ENCODE results near the gene PPCDC.
"Not testable (repeated sequence)": the region's sequence is repeated elsewhere in the genome, so short reads cannot be mapped to it uniquely, and the experiment has no call there.

PPCDC gene

GRCh38 chr15:75065851-75066509, 42.6 kb downstream of the PPCDC start:
- no peak for DNase-seq (ENCODE audit: low read depth in 4 of 4, low spot score in 1 of 4)

DNA sequence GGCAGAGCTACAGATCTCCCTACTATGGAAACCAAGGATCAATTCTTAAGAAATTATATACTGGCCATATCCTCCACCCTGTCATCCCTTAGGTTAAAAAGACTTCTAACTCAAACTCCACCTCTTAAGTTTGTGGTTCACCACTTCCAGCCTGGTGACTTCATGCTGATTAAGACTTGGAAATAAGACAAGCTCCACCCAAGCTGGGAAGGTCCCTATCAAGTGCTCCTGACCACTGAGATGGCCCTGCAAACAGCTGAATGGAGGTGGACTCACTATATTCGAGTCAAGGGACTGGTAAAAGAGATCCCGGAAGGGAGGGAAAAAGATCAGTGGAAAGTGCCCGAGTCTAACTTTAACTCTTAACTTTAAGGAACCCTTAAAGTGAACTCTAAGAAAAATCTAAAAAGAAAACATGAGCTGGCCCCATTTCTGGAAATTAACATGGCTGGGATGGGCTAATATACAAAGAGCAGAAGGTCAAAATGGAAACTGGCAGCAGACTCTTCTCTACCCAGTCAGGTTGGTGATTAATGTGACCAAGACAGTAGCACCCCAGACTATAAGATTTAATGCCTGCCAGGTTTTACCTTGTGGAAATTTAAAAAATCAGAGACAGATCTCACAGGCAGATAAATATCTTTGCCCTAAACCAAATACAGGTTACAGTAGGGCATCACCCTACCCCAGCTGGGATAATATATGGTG, 43.9 kb downstream of the PPCDC start:
- no peak for DNase-seq (ENCODE audit: low read depth in 4 of 4, low spot score in 1 of 4)

GRCh38 chr15:75068748-75069147, 45.4 kb downstream of the PPCDC start:
- DNase-seq (ENCODE audit: low read depth in 4 of 4, low spot score in 1 of 4), result no peak

DNA sequence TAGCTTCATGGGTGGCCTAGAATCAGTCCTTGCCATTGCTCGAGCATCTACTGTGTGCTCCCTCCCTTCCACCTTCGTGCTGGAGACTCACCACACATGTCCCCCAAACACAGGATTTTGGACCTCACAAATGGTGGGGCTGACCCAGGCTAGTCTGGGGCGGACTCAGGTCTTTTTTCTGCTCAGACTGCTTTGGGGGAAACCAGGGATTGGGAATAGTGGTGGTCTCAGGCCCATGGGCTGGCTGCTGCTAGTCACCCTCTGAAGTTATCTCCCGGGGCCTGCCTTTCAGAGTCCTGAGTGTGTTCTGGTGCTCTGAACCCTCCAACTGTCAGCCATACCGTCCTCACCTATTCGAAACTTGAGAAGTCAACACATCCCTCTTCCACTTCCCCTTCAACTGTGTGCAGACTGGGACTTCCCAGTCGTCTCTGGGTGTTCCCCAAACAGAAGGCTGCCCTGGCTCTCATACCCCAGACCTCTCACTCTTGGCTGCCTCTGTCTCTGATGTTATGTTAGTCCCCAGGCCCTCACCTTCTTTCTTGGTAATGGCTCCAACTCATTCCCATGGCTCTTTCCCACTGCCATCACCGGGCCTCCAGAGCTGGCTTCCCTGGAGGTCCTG, 46.0 kb downstream of the PPCDC start:
- no peak for DNase-seq (ENCODE audit: low read depth in 4 of 4, low spot score in 1 of 4)

GRCh38 chr15:75070674-75071073, 47.3 kb downstream of the PPCDC start:
- no peak for DNase-seq (ENCODE audit: low read depth in 4 of 4, low spot score in 1 of 4)

DNA sequence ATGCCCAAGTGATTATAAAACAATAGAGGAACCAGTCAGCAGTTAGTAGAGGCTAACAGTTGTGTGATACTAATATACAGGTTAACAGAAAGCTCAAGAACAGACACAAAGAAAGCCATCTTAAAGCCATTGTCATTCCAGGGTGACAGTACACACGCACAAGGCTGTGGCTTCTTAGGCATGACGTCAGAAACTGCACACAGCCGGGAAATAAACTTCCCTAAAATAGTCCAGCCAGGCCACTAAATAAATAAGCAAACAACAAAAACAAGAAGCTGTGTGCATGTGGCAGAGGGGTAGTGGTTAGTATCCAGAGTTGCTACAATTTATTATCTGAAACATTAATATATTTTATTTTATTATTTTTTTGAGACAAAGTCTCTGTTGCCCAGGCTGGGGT, 49.8 kb downstream of the PPCDC start:
- DNase-seq (ENCODE audit: low read depth in 4 of 4, low spot score in 1 of 4), result no peak

- no peak for DNase-seq (ENCODE audit: low read depth in 4 of 4, low spot score in 1 of 4)
Measured at GRCh38 chr15:75076277-75076676, 52.9 kb downstream of the PPCDC start.

GRCh38 chr15:75077551-75077961, 54.2 kb downstream of the PPCDC start:
- peak in 1 of 4 experiments; percentile 7 for DNase-seq (ENCODE audit: low read depth in 4 of 4, low spot score in 1 of 4)

DNA sequence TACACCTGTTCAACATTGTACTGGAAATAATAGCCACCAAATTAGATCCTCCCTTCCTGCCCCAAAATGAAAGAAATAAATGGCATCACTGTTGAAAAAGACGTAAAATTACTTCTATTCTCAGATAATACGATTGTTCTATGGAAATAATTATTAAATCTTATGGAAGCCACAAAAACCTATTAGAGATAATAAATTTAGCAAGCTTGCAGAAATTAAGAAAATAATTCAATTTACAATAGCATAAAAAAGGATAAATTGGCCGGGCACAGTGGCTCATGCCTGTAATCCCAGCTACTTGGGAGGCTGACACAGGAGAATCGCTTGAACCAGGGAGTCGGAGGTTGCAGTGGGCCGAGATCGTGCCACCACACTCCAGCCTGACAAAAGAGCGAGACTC, 57.8 kb downstream of the PPCDC start:
- DNase-seq (ENCODE audit: low read depth in 4 of 4, low spot score in 1 of 4), result no peak

GRCh38 chr15:75082689-75083088, 59.3 kb downstream of the PPCDC start:
- no peak for DNase-seq (ENCODE audit: low read depth in 4 of 4, low spot score in 1 of 4)

DNA sequence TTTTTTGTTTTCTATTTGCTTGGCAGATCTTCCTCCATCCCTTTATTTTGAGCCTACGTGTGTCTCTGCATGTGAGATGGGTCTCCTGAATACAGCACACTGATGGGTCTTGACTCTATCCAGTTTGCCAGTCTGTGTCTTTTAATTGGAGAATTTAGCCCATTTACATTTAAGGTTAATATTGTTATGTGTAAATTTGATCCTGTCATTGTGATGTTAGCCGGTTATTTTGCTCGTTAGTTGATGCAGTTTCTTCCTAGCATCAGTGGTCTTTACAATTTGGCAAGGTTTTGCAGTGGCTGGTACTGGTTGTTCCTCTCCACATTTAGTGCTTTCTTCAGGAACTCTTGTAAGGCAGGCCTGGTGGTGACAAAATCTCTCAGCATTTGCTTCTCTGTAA, 62.3 kb downstream of the PPCDC start:
- not testable (repeated sequence) for DNase-seq (ENCODE audit: low read depth in 4 of 4, low spot score in 1 of 4)

DNA sequence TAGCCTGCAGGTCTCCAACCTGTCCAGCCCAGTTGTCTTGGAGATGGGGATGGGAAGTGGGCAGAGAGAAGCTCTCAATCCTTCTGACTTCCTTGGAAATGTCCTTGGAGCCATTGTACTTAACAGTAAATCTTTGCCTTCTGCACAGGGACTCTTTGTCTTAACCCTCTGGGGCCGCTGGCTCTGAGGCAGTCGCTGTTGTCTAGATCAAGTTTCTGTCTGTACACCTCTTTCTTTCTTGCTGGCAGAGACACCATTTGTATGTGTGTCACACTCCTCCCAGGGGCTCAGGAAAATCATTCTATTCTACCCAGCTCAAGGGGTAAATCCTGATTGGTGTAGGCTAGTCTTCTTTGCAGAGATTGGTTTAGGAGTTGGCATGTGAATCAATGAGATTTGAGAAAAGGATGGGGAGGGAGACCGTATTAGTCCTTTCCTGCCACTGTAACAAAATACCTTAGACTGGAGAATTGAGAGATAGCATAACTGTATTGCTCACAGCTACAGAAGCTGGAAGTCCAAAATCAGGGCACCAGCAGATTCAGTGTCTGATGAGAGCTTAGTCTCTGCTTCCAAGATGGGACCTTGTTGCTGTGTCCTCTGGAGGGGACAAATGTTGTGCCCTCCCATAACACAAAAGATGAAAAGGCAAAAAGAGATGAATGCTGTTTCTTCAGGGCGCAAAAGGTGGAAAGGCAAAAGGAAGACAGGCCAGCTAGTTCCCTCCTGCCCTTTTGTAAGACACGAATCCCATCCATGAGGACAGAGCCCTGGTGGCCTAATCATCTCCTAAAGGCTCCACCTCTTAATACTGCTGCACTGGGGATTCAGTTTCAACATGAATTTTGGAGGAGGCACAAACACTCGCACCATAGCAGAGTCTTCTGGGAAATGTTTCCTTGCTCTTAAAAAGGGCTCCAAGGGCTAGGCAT, 66.3 kb downstream of the PPCDC start:
- no peak for DNase-seq (ENCODE audit: low read depth in 4 of 4, low spot score in 1 of 4)

DNA sequence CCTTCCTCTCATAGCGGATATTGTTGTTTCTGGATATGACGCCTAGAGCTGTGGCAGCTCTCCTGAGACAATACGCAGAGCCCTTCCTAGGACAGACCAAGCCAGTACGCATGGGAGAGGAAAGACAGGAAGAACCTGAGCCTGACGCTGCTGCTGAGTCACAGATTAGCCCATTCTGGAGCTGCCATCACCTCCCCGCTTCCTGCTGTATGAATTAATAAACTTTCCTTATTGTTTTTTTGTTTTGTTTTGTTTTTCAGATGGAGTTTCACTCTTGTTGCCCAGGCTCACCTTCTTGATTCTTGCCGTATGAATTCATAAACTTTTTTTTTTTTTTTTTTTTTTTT, 67.0 kb downstream of the PPCDC start:
- no peak for DNase-seq (ENCODE audit: low read depth in 4 of 4, low spot score in 1 of 4)

GRCh38 chr15:75091814-75092213, 68.4 kb downstream of the PPCDC start:
- DNase-seq (ENCODE audit: low read depth in 4 of 4, low spot score in 1 of 4), result no peak

DNA sequence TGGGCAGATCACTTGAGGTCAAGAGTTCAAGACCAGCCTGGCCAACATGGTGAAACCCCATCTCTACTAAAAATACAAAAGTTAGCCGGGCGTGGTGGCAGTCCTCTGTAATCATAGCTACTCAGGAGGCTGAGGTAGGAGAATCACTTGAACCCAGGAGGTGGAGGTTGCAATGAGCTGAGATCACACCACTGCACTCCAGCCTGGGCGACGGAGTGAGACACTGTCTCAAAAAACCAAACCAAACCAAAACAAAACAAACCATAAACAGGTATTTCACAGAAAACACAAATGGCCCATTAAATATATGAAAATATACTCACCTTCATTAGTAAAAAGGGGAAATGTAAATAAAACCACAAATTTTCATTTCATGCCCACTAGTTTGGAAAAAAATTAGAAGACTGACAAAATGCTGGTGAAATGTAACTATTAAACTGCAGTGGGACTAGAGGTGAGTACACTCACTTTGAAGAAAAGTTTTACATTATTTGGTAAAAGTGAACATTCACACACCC, 71.6 kb downstream of the PPCDC start:
- DNase-seq (ENCODE audit: low read depth in 4 of 4, low spot score in 1 of 4), result not testable (repeated sequence)

GRCh38 chr15:75095594-75095993, 72.2 kb downstream of the PPCDC start:
- DNase-seq (ENCODE audit: low read depth in 4 of 4, low spot score in 1 of 4), result no peak

GRCh38 chr15:75097939-75098338, 74.5 kb downstream of the PPCDC start:
- no peak for DNase-seq (ENCODE audit: low read depth in 4 of 4, low spot score in 1 of 4)

DNA sequence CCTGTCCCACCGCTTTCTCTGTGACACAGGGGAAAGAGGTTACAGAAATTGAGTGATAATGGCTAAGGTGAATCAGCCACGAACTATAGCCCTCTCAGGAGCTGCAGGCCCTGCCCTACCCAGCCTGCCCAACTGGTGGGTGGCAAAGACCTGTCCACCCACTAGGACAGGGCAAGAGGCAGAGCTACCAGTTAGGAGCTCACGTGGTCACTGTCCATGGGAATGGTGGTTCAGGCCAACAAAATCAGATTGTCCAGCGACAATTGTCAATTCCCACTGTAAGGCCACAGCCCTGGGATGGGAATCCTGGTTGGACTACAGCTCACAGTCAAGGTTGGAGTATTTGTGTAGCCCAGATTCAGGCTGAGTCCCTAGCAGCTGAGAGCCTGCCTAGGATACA, 75.0 kb downstream of the PPCDC start:
- no peak for DNase-seq (ENCODE audit: low read depth in 4 of 4, low spot score in 1 of 4)

All from stimulated activated CD4-positive, alpha-beta T cell treated with anti-CD3 and anti-CD28 coated beads, Interleukin-1b, Interleukin-23, amount 100 ng/mL, for 24 hours (primary cell).